HEK293 (cell line): ENCODE results near the gene GRM5.
"Not testable (repeated sequence)": the region's sequence is repeated elsewhere in the genome, so short reads cannot be mapped to it uniquely, and the experiment has no call there.

Experiments
- BCL6B ChIP-seq: fragments of 450-650 bp; formaldehyde crosslinking; IDR thresholded peaks from 2 replicates; pipeline ENCODE4 v1.5.1; 2017; ENCODE audit warnings: missing biosample characterization, missing genetic modification characterization
- EGR2 ChIP-seq: fragments of 450-650 bp; formaldehyde crosslinking; IDR thresholded peaks from 2 replicates; pipeline ENCODE4 v1.5.1; 2016; ENCODE audit warnings: low read depth, missing biosample characterization, missing genetic modification characterization
- ZBTB7A ChIP-seq: fragments of 450-650 bp; formaldehyde crosslinking; IDR thresholded peaks from 2 replicates; pipeline ENCODE4 v1.5.1; 2016; ENCODE audit warnings: low read depth, missing biosample characterization, missing genetic modification characterization
- ZNF114 ChIP-seq: fragments of 450-650 bp; formaldehyde crosslinking; IDR thresholded peaks from 2 replicates; pipeline ENCODE4 v1.5.0; 2017; ENCODE audit warnings: missing biosample characterization, missing genetic modification characterization
- ZNF138 ChIP-seq: fragments of 450-650 bp; formaldehyde crosslinking; IDR thresholded peaks from 2 replicates; pipeline ENCODE4 v1.5.1; 2016; ENCODE audit warnings: missing biosample characterization, missing genetic modification characterization, borderline replicate concordance
- ZNF16 ChIP-seq: fragments of 450-650 bp; formaldehyde crosslinking; IDR thresholded peaks from 2 replicates; pipeline ENCODE4 v1.5.1; 2016; ENCODE audit warnings: low read depth, missing biosample characterization, missing genetic modification characterization
- ZNF23 ChIP-seq: fragments of 450-650 bp; formaldehyde crosslinking; IDR thresholded peaks from 2 replicates; pipeline ENCODE4 v1.5.1; 2016; ENCODE audit warnings: missing biosample characterization, missing genetic modification characterization, borderline replicate concordance
- TF ChIP-seq, protein P1 (sequence below): fragments of 450-650 bp; formaldehyde crosslinking; IDR thresholded peaks from 2 replicates; pipeline ENCODE4 v1.5.1; 2016; ENCODE audit warnings: missing biosample characterization, missing genetic modification characterization

DNA sequence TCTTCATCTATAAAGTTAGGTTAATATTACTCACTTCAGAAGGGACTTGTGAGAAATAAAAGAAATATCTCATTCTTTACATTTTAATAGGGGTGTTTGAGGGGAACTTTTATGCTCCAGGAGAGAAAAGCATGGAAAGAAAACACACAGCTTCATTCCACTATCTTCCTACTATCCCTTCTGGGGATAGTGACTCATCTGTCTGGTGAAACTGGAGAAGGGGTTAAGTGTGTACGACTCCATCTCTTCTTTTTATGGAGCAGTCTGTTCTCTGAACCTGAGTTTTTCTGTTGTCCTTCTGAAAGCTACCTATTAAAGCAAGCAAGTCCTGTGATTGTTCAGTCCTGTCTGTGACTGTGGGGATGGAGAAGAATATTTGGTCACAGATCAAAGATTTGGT, 227.6 kb downstream of the GRM5 start:
- TF ChIP-seq ZNF138, BCL6B, ZNF23, EGR2, ZNF114, ZBTB7A, ZNF16 (tag by site-specific recombination): not testable (repeated sequence)
- TF ChIP-seq, protein P1, sequence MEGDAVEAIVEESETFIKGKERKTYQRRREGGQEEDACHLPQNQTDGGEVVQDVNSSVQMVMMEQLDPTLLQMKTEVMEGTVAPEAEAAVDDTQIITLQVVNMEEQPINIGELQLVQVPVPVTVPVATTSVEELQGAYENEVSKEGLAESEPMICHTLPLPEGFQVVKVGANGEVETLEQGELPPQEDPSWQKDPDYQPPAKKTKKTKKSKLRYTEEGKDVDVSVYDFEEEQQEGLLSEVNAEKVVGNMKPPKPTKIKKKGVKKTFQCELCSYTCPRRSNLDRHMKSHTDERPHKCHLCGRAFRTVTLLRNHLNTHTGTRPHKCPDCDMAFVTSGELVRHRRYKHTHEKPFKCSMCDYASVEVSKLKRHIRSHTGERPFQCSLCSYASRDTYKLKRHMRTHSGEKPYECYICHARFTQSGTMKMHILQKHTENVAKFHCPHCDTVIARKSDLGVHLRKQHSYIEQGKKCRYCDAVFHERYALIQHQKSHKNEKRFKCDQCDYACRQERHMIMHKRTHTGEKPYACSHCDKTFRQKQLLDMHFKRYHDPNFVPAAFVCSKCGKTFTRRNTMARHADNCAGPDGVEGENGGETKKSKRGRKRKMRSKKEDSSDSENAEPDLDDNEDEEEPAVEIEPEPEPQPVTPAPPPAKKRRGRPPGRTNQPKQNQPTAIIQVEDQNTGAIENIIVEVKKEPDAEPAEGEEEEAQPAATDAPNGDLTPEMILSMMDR: not testable (repeated sequence)
